Spleen (tissue), 7 donors: ENCODE measurements around the gene ZCCHC4.

ENCODE experiments used
- CTCF ChIP-seq, 11 experiments: fragments of 200-600 bp in 7 of 11; fragments of 450-650 bp in 4 of 11; sonication (generic) in 4 of 11; IDR thresholded peaks in 8 of 11; conservative IDR thresholded peaks in 3 of 11; 1 replicate in 7 of 11; 2 replicates in 4 of 11; pipeline versions ENCODE4 v1.4.0 to v1.8.0; 2016 to 2021; ENCODE audit warnings: antibody characterized with exemption in 11 of 11, inconsistent platforms in 4 of 11, mild to moderate bottlenecking in 1 of 11
- POLR2A ChIP-seq, 3 donors: fragments of 450-650 bp; IDR thresholded peaks; one replicate each; pipeline ENCODE4 v1.5.1; 2017; ENCODE audit warnings: antibody characterized with exemption in 3 of 3, mild to moderate bottlenecking in 1 of 3
- POLR2AphosphoS5 ChIP-seq, 3 donors: sonication (generic); formaldehyde crosslinking; IDR thresholded peaks; one replicate each; pipeline ENCODE4 v1.5.1; 2017; ENCODE audit warnings: antibody characterized with exemption in 3 of 3
- donor health status: DM: no; HTN: no; CAD: no; lungs with moderate emphysema.
- donor health status: DM: no; HTN: no; CAD: no.
- donor health status: DM: no; HTN: no; CAD: no.

GRCh38 chr4:25397305-25397704 is 84.7 kb downstream of the ZCCHC4 start:
- TF ChIP-seq CTCF (IDR thresholded peaks at IDR 0.05 in 8 of 11, conservative IDR thresholded peaks at IDR 0.05 in 3 of 11) (no peak), POLR2AphosphoS5 (IDR thresholded peaks at IDR 0.05) (no peak), POLR2A (IDR thresholded peaks at IDR 0.05) (no peak)
